Liver (tissue), 2 donors: Measurements from ENCODE around the gene SAFB2.

Source experiments
- TF ChIP-seq, protein P1 (sequence below): fragments of 150-350 bp; IDR thresholded peaks from 2 replicates; pipeline ENCODE4 v1.5.1; 2017; ENCODE audit warnings: improper control_type of control experiment, low read depth, low read length; ENCODE audit not compliant: missing input control
- TF ChIP-seq, protein P2 (sequence below): IDR thresholded peaks from 2 replicates; pipeline ENCODE4 v1.6.1; 2016; ENCODE audit warnings: antibody characterized with exemption
- donor health status: healthy.

DNA sequence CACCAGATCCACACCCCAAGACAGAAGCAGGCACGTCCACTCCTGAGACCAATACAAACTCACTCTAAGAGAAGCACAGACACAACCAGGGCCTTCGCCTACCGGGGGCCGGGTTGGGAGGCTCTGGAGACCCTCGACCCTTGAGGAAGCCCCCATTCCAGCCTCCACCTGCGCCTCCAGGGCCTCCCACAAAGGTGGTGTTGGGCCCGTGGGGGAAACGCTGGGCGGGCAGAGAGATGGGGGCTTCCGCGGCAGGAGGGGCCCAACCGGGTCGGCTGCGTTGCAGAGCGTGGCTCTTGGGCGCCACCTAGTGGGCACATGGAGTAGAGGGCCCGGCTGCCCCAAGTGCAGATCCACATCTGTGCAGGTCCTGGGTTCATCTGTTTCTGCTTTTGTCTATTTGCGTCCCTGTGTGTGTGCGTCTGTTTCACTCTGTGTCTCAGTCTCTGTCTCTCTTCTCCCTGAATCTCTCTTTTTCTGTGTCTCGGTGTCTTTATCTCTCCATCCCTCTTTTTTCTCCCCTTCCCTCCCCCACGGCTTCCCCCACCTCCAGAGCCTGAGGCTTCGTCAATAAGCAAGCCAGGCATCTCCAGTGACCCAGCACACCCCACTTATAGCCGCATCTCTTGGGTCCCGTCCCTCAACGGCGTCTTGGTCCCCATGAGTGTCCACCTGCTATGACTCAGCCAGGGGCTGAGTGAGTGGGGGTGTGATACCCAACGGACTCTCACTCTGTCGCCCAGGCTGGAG lies 44.3 kb downstream of the SAFB2 start:
- TF ChIP-seq, protein P1, sequence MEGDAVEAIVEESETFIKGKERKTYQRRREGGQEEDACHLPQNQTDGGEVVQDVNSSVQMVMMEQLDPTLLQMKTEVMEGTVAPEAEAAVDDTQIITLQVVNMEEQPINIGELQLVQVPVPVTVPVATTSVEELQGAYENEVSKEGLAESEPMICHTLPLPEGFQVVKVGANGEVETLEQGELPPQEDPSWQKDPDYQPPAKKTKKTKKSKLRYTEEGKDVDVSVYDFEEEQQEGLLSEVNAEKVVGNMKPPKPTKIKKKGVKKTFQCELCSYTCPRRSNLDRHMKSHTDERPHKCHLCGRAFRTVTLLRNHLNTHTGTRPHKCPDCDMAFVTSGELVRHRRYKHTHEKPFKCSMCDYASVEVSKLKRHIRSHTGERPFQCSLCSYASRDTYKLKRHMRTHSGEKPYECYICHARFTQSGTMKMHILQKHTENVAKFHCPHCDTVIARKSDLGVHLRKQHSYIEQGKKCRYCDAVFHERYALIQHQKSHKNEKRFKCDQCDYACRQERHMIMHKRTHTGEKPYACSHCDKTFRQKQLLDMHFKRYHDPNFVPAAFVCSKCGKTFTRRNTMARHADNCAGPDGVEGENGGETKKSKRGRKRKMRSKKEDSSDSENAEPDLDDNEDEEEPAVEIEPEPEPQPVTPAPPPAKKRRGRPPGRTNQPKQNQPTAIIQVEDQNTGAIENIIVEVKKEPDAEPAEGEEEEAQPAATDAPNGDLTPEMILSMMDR: peak; percentile 95
- TF ChIP-seq, protein P2, sequence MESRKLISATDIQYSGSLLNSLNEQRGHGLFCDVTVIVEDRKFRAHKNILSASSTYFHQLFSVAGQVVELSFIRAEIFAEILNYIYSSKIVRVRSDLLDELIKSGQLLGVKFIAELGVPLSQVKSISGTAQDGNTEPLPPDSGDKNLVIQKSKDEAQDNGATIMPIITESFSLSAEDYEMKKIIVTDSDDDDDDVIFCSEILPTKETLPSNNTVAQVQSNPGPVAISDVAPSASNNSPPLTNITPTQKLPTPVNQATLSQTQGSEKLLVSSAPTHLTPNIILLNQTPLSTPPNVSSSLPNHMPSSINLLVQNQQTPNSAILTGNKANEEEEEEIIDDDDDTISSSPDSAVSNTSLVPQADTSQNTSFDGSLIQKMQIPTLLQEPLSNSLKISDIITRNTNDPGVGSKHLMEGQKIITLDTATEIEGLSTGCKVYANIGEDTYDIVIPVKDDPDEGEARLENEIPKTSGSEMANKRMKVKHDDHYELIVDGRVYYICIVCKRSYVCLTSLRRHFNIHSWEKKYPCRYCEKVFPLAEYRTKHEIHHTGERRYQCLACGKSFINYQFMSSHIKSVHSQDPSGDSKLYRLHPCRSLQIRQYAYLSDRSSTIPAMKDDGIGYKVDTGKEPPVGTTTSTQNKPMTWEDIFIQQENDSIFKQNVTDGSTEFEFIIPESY: no peak
